B cell (primary cell): ENCODE results near the gene PXK.

ENCODE experiments used
- CTCF ChIP-seq: fragments of 200-600 bp; IDR thresholded peaks from one replicate; pipeline ENCODE4 v1.8.0; 2022; ENCODE audit warnings: antibody characterized with exemption, mild to moderate bottlenecking
- EZH2 ChIP-seq: IDR thresholded peaks from 2 replicates; pipeline ENCODE4 v1.6.1; 2012; ENCODE audit warnings: borderline replicate concordance, low read depth, mild to moderate bottlenecking, moderate library complexity, low read length; ENCODE audit not compliant: insufficient read depth, poor library complexity, severe bottlenecking

DNA sequence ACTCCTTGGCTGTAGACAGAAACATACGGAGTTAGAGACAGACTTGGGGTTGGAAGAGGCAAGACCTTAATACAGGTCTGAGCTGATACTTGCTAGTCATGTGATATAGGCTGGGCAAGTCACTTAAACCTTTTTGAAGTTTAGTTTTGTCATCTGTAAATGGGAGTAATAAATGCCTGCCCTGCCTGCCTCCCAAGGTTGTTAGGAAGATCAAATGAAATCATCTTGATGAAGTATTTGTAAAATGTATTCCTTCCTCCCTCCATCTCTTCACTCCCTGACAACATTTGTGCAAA is 2.9 kb downstream of the PXK start:
- TF ChIP-seq CTCF (no peak), EZH2 (no peak)
